ENCODE results near the gene SLC30A1.
"Not testable (repeated sequence)": the region's sequence is repeated elsewhere in the genome, so short reads cannot be mapped to it uniquely, and the experiment has no call there.

SLC30A1 gene

GRCh38 chr1:211547710-211548109 lies 31.3 kb downstream of the SLC30A1 start:
- DNase-seq = no peak

DNA sequence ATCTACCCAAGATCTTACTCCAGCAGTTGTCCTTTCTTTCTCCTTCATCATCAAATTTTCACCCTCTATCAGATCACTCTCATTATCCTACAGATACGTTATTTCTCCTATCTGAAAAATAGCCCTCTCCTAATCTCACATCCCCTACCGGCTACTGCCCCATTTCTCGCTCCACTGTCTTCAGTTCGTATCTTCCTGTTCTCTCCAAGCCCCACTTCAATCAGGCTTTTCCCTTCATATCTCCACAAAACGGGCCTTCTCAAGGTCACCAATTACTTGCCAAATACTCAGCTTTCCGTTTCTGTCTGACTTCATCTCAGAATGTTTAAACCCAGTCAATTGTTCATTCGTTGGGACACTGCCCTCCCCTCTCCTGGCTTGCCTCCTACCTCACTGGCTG lies 32.4 kb downstream of the SLC30A1 start:
- DNase-seq = no peak

DNA sequence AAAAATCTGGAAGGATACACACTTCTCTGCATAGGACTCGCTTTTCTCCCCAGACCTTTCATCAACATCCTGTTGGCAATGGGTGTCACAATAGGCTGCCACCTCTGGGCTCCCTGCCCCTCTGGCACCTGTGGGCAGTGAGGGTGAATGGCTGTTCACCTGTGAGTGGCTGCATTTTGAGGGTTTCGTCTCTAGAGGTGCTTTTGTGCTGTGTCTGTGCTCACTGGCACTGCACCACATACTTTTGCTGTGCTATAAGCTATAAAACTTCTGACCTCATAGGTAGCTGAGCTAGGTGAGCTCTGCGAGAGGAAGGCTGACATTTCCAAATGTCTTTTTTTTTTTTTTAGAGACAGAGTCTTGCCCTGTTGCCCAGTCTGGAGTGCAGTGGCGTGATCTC lies 35.9 kb downstream of the SLC30A1 start:
- DNase-seq = no peak

DNA sequence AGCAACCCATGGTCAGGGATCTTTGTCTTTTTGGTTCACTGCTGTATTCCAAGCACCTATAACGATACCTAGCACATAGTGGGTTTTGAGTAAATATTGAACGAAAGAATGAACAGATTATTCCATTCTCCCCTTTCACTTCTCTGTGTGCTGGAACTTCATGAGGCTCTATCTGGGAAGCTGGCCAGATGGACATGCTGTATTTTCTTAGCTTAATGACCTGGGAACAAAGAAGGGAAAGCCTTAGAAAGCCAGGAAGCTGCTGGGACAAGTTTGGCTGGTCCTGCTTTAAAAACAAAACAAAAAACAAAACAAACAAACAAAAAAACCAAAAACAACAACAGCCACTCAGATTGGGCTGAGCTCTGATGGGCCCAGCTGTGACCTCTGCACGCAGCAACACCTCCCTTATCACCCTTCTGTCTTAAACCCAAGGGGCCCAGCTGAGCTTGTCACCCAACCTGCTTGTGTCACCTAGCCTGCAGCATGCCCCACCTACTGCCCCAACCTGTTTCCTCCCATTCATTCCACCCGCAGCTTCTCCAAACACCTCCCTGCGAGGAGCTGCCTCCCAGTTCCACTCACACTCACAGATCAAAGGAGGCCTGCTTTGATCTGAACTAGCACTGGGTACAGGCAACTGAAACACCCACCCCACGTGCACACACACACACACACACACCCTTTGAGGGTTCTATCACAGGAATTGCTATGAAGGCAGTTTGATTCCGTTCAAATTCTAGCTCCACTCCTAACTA lies 37.1 kb downstream of the SLC30A1 start:
- no peak for DNase-seq

DNA sequence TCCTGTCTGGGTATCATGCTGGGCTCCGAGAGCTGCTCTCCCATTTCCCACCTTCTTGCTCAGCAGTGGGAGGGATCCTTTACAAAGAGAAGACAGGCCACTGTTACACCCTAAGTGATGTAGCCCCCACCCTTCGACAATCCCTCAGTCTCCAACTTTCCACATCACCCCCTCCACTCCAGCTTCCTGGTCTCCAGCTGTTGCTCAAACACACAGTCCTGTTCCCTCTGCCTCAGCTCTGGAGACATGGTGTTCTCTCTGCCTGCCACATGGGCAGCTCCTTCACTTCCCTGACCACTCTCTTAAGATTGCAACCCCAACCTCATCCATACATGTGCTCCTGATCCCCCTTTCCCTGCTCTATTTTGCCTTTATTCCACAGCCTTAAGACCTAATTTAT lies 37.7 kb downstream of the SLC30A1 start:
- no peak for DNase-seq

DNA sequence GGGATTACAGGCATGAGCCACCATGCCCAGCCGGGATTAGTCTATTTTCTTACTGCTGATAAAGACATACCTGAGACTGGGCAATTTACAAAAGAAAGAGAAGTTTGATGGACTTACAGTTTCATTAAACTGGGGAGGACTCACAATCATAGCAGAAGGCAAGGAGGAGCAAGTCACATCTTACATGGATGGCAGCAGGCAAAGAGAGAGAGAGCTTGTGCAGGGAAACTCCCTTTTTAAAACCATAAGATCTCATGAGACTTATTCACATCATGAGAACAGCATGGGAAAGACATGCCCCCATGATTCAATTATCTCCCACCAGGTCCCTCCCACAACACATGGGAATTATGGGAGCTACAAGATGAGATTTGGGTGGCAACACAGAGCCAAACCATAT lies 38.1 kb downstream of the SLC30A1 start:
- DNase-seq = not testable (repeated sequence)

GRCh38 chr1:211538287-211538686 lies 40.7 kb downstream of the SLC30A1 start:
- no peak for DNase-seq

- DNase-seq = no peak
Observed at GRCh38 chr1:211537253-211537652, 41.7 kb downstream of the SLC30A1 start.

GRCh38 chr1:211536606-211537005 lies 42.4 kb downstream of the SLC30A1 start:
- DNase-seq = no peak

- DNase-seq = no peak
Observed at GRCh38 chr1:211535346-211535745, 43.6 kb downstream of the SLC30A1 start.

DNA sequence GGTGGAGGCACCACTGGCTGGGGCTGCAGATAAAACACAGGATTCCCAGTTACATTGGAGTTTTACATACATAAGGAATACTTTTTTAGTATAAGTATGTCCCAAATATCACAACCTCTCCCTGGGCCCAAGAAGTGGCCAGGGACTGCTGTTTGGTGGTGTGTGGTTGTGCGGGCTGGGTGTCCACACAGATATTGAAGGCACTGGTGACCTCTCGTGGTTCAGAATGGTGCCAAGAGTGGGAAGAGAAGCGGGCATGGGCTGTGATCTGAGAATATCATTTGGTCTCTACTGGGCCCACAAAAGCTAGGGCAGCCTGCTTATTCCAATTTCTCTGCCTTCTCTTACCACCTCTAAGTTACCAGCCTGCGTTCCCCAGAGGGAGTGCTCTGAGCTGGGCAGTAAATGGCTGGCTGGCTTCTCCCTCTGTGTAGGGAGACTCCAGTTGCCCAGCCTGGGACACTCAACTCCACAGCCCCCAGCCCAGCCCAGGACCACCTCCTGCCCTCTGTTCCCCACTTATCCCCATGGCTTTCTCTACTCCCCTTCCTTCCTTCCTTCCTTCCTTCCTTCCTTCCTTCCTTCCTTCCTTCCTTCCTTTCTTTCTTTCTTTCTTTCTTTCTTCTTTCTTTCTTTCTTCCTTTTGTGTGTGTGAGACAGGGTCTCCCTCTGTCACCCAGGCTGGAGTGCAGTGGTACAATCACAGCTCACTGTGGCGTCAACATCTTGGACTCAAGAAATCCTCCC lies 44.2 kb downstream of the SLC30A1 start:
- DNase-seq = no peak

GRCh38 chr1:211532088-211532444 lies 46.9 kb downstream of the SLC30A1 start:
- DNase-seq = no peak

GRCh38 chr1:211531194-211532087 lies 47.5 kb downstream of the SLC30A1 start:
- DNase-seq = no peak

DNA sequence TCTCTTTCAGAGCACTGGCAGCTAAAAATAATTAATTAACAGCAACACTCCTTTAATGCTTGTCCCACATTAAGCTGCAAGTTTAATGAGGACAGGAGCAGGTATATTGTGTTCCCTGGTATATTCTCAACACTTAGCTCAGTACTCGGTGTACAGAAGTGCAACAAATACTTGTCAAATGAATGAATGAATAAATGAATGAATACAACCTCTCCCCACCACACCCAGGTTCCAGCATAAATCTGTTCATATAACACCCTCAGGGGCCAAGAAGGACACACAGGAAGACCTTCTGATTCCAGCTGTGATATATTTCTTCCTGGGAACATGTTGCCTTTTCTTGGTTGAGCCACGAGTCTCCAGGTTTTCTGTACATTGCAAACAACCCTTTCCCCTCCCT lies 48.9 kb downstream of the SLC30A1 start:
- no peak for DNase-seq

- no peak for DNase-seq
Observed at GRCh38 chr1:211529453-211529852, 49.5 kb downstream of the SLC30A1 start.

GRCh38 chr1:211529011-211529410 lies 50.0 kb downstream of the SLC30A1 start:
- DNase-seq = no peak

DNA sequence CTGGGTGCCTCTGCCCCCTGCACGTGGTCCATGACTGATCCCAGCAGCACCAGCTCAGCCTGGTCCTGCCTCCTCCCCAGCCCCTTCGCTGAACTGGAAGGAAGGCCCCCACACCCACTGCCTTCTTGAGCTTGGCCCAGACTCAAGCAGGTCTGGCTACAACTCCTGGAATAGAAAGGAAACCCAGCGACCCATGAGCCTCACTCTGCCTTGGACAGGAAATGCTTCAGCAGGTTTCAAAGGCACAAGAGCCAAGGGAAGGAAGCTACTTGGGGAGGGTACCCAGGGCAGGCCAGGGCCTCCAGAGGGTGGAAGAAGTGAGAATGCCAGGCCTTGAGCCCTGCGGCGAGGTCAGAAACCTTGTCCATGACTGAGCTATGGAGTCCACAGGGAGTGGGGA lies 51.1 kb downstream of the SLC30A1 start:
- DNase-seq = no peak

DNA sequence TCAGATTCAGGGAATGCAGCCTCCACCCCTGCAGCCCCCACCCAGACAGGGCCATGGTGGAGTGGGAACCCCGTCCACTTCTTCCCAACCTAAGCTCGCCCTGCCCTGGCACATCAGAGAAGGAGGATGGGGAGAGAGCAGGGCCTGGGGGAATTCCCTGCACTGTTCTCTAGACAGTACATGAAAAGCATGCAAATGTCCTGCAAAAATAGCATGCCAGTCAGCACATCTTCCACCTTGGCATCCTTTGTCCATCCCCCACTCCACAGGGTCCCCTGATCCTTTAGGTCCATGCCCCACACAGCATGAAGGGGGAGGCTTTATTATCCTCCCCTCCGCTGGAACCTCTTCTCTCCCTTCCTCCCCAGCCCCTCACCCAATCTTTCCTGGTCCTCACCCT lies 52.0 kb downstream of the SLC30A1 start:
- DNase-seq = no peak

- DNase-seq = no peak
Observed at GRCh38 chr1:211526101-211526500, 52.9 kb downstream of the SLC30A1 start.

GRCh38 chr1:211525101-211525676 lies 53.8 kb downstream of the SLC30A1 start:
- DNase-seq = no peak

- DNase-seq = no peak
Observed at GRCh38 chr1:211524521-211524920, 54.4 kb downstream of the SLC30A1 start.

GRCh38 chr1:211522804-211523203 lies 56.2 kb downstream of the SLC30A1 start:
- no peak for DNase-seq
